ENCODE measurements around the gene REL. TPM values are rescaled to one million over a fixed set of nuclear protein-coding genes. Genes with fewer than 3 reads are reported as not detected.

REL gene
- total RNA-seq, result 10 to 100 TPM; 10.4 to 11.2 TPM

DNA sequence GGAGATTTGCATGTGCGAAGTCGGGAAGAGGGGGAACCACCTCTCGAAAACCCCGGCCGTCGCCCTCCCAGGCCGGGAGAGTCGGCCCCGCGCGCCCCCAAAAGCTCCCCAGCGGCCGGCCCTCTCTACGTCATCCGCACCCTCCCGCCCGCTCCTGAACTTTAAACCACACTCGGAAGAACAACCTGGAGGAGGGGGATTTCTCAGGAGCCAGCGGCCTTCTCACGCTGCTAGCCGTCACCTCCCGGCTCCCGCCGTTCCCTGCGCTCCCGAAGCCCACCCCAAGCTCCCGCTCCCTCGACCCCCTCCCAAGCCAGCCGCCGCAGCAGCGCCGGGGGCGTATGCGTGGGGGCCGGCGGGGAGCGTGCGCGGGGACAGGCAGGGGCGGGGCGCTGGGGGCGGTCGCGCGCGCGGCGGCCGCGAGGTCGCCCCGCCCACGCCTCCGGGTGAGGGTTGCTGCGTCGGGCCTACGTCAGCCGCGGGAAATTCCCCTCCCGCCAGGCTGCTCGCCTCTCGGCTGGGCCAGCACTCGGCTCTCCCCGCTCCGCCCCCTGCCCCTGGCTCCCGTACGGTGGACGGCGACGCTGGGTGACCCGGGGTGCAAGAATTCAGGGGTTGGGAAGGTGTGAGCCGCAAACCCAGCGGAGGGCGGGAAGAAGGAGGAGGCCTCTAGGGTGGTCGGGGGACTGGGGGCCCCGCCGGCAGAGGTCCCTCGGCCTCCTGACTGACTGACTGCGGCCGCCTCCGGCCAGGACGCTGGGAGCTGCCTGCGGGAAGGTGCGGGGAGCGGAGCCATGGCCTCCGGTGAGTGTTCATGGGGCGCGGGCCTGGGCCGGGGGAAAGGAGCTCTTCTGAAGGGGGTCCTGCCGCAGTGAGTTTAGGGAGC lies at the start of gene REL:
Gene REL, plus strand, starts transcription at position 528 of the 886 bp plus-strand sequence. Its CDS starts 267 bp downstream, at position 795.
- no peaks in the 10 kb centered on the region for H3K36me3 ChIP-seq (replicated peaks in 1 of 2; ENCODE audit: insufficient read depth in 1 of 2, low read depth in 2 of 2)
- no peaks in the 10 kb centered on the region for H3K27me3 ChIP-seq
- TF ChIP-seq, protein P1, sequence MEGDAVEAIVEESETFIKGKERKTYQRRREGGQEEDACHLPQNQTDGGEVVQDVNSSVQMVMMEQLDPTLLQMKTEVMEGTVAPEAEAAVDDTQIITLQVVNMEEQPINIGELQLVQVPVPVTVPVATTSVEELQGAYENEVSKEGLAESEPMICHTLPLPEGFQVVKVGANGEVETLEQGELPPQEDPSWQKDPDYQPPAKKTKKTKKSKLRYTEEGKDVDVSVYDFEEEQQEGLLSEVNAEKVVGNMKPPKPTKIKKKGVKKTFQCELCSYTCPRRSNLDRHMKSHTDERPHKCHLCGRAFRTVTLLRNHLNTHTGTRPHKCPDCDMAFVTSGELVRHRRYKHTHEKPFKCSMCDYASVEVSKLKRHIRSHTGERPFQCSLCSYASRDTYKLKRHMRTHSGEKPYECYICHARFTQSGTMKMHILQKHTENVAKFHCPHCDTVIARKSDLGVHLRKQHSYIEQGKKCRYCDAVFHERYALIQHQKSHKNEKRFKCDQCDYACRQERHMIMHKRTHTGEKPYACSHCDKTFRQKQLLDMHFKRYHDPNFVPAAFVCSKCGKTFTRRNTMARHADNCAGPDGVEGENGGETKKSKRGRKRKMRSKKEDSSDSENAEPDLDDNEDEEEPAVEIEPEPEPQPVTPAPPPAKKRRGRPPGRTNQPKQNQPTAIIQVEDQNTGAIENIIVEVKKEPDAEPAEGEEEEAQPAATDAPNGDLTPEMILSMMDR (IDR thresholded peaks at IDR 0.05), result no peak
- TF ChIP-seq POLR2A (IDR thresholded peaks at IDR 0.05), result peak; percentile 92 to 98 (median 95)
- peak within 1 kb of the TSS; percentile 91 to 100 (median 100) for H3K27ac ChIP-seq
- 0% methylated on average over 19 to 64 of the region's 90 CpGs for whole genome bisulfite sequencing, 2 donors
- peak within 1 kb of the TSS; percentile 74 to 95 for H3K4me3 ChIP-seq
- DNase-seq (peak; percentile 92 to 95 (median 94)), ATAC-seq (peak; percentile 95)
- intact Hi-C loops (cut with DNase I), result no loop called here
- H3K4me1 ChIP-seq, result peaks cover 22% of the 10 kb centered on the region
- H3K9me3 ChIP-seq, result no peaks in the 10 kb centered on the region

DNA sequence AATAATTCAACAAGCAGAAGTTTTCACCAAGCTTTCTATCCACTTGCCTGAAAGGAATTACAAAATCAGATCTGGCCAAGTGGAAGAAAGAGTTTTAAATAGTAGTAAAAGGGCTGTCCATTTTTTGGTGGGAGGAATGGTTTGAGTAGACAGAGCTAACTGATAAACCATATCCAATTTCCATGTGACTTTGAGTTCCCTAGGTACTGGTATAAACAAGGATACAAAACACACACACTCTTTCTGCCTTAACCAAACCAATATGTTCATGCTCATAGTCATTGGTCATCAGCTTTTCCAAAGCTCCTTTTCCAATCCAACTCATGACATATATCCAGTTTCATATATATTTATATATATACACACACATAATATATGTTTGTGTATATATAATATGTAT lies 49.5 kb upstream of the REL start:
- no peaks in the 10 kb centered on the region for H3K9me3 ChIP-seq
- TF ChIP-seq, protein P1 (IDR thresholded peaks at IDR 0.05), result no peak
- intact Hi-C loops (cut with DNase I), result no loop called here
- no peaks in the 10 kb centered on the region for H3K36me3 ChIP-seq (replicated peaks in 1 of 2; ENCODE audit: insufficient read depth in 1 of 2, low read depth in 2 of 2)
- H3K27ac ChIP-seq, result no peak overlapping the region
- H3K4me3 ChIP-seq, result no peak overlapping the region
- DNase-seq (no peak), ATAC-seq (no peak)
- no peaks in the 10 kb centered on the region for H3K4me1 ChIP-seq
- no peaks in the 10 kb centered on the region for H3K27me3 ChIP-seq

DNA sequence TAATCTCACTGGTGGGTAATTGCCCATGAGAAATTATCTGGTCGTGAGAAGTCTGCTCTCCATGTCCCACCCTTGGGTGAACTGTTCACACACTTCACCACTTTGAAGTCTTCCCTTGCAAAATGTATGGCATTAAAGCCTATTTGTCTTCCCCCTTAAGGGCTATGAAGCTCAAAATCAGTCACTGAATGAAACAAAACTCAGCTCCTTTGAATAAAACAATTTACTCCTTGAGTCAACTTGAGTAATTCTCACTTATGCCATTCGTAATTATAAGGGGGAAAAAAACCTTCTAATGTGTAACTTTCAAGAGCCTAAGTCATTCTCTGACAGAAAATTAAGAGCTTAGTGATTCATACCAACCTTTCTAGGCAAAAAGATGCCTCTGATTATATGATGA lies 48.8 kb upstream of the REL start:
- H3K27me3 ChIP-seq, result no peaks in the 10 kb centered on the region
- TF ChIP-seq, protein P1 (IDR thresholded peaks at IDR 0.05), result no peak
- TF ChIP-seq POLR2A (IDR thresholded peaks at IDR 0.05), result no peak
- no peaks in the 10 kb centered on the region for H3K4me1 ChIP-seq
- ATAC-seq (no peak), DNase-seq (no peak)
- intact Hi-C loops (cut with DNase I), result no loop called here
- no peaks in the 10 kb centered on the region for H3K36me3 ChIP-seq (replicated peaks in 1 of 2; ENCODE audit: insufficient read depth in 1 of 2, low read depth in 2 of 2)
- no peak overlapping the region for H3K27ac ChIP-seq
- WGBS, 2 donors, result 30 to 44% methylated on average over 2 of the region's 2 CpGs
- H3K9me3 ChIP-seq, result no peaks in the 10 kb centered on the region
- no peak overlapping the region for H3K4me3 ChIP-seq

GRCh38 chr2:60834270-60834717 lies 47.1 kb upstream of the REL start:
- ATAC-seq (no peak), DNase-seq (no peak)
- H3K4me3 ChIP-seq, result no peak overlapping the region
- intact Hi-C loops (cut with DNase I), result no loop called here
- no peaks in the 10 kb centered on the region for H3K9me3 ChIP-seq
- no peaks in the 10 kb centered on the region for H3K4me1 ChIP-seq
- TF ChIP-seq, protein P1 (IDR thresholded peaks at IDR 0.05), result no peak
- TF ChIP-seq POLR2A (IDR thresholded peaks at IDR 0.05), result no peak
- 37 to 49% methylated on average over 2 of the region's 2 CpGs for WGBS, 2 donors
- H3K27ac ChIP-seq, result no peak overlapping the region
- H3K36me3 ChIP-seq (replicated peaks in 1 of 2; ENCODE audit: insufficient read depth in 1 of 2, low read depth in 2 of 2), result no peaks in the 10 kb centered on the region
- H3K27me3 ChIP-seq, result no peaks in the 10 kb centered on the region
